Fibroblast of skin of left biceps (primary cell): Measurements from ENCODE around the gene GPX2.

Experiments used
- DNase-seq, 2 experiments: peaks; one replicate each; pipeline ENCODE4 v3.0.0-alpha.2; 2013; ENCODE audit warnings: low read depth in 2 of 2

Gene GPX2

DNA sequence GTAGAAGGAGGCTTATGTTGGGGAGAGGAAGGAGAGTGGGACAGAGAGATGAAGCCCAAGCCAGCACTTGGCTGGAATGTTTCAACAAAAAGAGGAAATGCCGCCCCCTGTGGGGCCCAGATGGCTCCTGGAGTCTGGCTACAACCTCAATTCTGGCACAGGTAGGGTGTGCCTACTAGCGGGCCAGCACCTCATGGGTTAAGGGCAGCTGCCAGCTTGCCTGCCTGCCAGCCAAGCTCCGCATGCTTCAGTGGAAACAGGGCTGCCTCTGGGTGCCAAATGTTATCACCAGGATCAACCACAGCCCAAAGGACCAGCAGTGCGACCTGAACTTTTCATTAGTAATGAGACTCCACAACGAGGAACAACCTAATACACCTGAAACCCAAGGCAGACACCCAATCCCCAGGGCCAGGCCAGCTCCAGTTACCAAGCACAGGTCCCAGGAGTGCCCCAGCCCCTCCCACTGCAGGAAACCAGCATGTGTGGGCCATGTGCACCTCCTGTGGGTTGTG is 18.3 kb upstream of the GPX2 start:
- DNase-seq = no peak

DNA sequence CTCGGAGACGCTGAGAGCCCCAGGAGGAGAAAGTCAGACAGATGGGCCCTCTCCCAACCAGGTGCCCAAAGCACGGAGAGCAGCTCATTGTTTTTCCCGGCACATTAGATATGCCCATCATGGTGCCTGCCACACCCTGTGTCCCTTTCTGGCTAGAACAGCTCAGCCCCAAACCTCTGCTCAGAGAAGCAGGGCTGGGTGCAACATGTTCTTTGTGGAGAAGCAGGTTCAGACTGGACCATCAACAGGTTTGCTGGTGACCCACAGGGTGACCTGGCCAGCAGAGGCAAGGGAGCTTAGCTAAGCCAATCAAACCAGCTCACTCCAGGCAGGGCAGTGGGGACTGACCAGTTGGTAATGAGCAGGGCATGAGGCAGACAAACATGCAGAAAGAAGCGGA is 16.2 kb upstream of the GPX2 start:
- no peak for DNase-seq

- DNase-seq = no peak
These were observed 15.7 kb upstream of the GPX2 start for GRCh38 chr14:64958201-64958600.

DNA sequence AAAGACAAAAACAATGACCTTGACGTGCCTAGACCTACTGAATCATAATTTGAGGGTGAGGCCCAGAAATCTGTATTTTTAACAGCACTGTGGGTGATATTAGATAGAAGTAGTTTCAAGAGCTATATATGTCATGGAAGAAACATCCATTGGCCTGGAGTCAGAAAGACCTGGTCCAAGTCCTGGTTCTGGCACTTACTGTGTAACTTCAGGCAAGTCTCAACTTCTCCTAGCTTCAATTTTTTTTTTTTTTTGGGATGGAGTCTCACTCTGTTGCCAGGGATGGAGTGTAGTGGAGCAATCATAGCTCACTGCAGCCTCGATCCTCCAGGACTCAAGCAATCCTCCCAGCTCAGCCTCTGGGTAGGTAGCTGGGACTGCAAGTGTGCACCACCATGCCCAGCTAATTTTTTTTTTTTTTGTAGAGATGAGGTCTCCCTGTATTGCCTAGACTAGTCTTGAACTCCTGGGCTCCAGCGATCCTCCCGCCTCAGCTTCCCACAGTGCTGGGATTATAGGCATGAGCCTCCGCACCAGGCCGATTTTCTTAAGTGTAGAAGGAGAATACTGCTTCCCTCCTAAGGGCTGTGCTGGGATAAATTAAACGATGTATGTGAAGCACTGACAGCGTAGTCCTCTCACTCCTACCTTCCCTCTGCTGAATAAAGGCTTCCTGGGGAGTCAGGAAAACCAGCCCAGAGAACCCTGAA is 14.3 kb upstream of the GPX2 start:
- DNase-seq = no peak

DNA sequence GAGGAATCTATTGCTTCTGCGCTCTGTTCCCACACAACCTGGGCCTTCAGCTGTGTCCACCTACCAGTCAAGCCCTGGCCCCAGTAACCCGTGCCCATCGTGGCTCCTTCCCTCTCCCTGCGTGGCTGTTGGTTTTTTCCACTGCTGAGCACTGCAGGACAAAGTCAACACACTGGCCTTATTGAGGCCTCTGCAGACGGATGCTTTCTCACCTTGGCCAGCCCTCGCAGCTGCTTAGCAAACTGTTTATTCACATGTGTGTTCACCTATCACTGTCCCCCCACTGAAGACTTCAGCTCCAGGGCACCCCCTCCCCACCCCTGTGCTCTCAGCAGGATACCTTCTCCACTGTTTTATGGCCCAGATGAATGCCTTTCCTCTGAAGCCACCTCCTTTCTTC is 12.8 kb upstream of the GPX2 start:
- no peak for DNase-seq

- no peak for DNase-seq
These were observed 12.1 kb upstream of the GPX2 start for GRCh38 chr14:64954491-64955240.

GRCh38 chr14:64953661-64954060 is 11.1 kb upstream of the GPX2 start:
- no peak for DNase-seq

GRCh38 chr14:64953310-64953654 is 10.7 kb upstream of the GPX2 start:
- no peak for DNase-seq

DNA sequence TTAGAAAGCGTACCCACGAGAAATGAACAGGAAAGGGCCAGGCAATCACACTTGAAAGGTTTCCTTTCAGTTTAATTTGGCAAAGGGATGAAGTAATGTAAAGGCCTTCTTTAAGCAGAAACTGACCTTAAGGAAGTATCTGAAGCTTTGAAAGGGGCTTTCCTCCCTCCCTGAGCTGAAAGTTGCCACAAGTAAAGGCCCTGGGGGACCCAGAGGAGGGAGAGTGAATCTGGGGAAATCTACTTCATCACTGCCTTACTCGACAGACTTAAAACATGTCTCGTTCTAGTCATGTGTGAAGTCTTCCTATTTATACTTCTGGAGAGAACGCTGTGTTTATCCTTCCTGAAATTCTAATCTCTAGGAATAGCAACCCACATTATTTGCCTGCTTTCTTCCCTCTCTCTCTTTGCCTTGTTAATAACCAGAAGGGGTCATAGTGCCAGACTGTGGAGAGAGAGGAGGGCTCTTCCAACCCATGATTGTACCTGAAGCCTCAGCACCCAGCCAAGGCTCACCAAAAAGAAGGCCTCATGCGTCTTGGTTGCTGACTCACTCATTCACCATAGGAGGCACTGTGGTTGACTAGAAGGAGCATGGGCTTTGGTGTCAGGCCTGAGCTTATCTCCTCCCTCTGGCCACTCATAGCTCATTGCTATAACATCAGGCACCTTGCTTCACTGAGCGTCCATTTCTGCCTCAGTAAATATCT is 10.2 kb upstream of the GPX2 start:
- DNase-seq = no peak

DNA sequence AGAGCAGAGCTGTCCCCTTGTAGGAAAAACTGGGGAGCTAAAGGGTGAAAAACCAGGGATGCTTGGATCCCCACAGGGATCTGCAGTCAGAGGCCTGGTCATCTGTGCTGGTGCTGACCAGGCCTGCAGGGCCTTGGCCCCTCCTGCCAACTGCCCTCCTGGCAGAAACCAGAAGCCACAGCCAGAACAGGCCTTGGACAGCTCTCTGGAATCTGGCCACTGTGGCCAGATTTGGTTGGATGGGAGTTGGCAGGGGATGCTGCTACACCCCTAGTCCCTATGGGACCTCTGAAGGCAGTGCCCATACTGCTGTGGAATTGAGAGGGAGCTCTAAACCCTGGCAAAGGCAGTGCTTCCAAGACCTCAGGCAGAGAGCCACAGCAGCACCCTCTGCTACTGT is 9.2 kb upstream of the GPX2 start:
- DNase-seq = no peak

- DNase-seq = no peak
These were observed 8.7 kb upstream of the GPX2 start for GRCh38 chr14:64951291-64951690.

DNA sequence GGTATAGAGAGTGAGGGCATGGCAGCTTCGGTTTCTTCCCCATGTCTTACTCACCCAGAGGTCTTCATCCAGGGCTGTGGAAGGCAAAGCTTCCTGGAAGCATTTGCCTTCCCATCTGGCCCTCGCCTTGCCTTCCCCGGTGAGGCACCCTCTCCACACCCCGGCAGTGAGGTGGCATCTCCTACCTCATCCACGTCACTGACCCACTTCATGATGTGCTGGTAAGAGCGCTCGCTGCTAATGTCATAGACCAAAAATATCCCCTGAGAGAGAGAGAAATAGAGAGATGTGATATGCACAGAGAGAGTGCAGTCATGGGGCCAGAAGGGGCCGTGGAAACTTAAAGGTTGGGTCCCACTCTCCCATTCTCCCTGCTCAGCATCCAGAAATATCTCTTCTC is 8.3 kb upstream of the GPX2 start:
- no peak for DNase-seq

GRCh38 chr14:64948612-64949210 is 6.2 kb upstream of the GPX2 start:
- no peak for DNase-seq

- DNase-seq = no peak
These were observed 5.4 kb upstream of the GPX2 start for GRCh38 chr14:64947710-64948611.

DNA sequence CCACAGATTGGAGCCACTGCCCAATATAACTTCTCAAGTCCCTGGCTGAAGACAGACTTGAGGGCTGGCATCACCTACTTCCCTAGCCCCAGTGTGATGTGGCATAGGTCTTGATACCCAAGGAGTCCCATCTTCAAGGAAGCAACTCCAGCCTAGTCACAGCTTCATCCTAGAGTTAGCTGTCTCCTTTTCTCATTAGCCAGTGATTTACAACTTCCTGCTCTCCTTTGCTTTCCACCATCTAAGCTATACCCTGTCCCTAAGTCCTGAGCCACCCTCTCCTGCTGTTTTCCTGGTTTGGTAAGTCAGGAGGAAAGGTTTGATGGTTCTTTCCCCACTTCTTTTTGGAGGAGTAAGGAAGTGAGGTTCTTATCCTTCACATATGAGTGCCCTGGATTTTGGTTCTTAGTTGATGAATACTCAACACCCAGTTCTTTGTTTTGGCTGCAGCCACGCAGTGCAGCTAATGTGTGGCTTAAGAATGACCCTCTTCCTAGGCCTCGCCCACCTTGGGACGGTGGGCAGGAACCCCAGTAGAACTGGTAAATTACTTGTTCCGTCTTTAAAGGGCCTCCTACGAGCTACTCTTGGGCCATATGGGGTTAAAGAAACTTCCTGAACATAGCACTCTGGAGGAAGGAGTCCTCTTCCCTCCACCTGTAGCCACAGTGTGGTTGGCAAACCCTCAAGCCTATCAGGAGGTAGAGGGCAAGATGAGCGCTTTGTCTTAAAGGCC is 3.9 kb upstream of the GPX2 start:
- no peak for DNase-seq

GRCh38 chr14:64945431-64946178 is 3.1 kb upstream of the GPX2 start:
- no peak for DNase-seq

DNA sequence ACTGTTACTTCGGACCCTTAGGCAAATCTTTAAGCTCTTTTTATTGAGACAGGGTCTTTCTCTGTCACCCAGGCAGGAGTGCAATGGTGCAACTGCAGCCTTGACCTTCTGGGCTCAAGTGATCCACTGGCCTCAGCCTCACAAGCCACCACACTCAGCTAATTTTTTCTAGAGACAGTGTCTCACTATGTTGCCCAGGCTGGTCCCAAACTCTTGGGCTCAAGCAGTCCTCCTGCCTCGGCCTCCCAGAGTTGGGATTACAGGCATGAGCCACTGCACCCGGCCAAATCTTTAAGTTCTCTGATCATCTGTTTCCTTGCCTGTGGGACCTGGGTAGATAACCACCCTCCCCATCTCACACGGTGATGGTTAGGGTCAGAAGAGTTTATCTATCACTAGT is 2.3 kb upstream of the GPX2 start:
- no peak for DNase-seq

DNA sequence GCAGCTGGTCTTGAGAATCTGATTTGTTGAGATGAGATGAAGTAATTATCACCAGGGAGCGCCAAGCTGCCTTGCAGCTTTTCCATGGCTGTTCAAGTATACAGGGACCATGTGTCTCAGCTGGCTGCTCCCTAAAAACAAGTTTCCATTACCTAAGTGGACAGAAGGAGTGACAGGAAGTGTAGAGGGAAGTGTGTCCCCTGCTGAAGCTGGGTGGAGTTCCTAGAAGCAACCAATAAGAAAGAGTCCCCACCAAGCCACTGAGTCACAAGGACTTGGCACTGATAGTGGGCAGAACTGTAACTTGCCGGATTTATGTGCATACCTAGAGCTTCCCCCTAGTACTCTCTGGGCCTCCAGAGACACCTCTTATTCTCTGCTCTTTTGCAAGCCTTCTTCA is 1.5 kb upstream of the GPX2 start:
- no peak for DNase-seq

GRCh38 chr14:64943556-64943955 is 1.0 kb upstream of the GPX2 start:
- DNase-seq = no peak

DNA sequence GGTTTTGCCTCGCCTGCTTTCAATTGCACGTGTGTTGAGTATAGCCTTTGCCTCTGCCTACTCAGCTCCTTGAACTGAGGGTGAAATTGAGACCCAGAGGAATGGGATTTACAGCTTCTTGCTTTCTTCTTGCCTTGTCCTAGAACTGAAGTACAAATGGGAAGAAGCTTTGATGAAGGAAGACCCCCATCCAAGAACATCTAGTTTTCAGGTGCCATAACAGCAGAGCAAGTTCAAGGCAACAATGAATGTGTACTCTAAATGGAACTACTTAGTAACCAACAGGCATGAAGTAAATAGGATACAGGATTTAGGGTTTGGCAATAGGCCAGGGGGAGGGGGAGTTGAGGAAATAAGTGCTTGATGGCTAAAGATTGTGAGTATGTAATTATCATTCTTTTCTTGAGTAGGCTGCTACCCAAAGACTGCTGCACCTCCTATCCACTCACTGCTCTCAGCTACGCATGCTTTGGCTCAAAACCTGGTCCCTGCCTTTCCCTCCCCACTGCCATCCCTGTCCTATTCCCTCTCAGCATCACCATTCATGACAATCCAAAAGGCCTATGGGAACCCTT is 2.1 kb downstream of the GPX2 start:
- no peak for DNase-seq
